K562 (cell line): ENCODE data around the gene NOCT. TPM values are rescaled to one million over a fixed set of nuclear protein-coding genes. Genes with fewer than 3 reads are reported as not detected.
A peak's percentile ranks its signal among the peaks of the same experiment; 100 is the strongest.

Source experiments
- CAMTA2 ChIP-seq: fragments of 250-450 bp; sonication (Bioruptor Pico); conservative IDR thresholded peaks from 2 replicates; pipeline ENCODE4 v1.5.1; 2022
- NFE2 ChIP-seq: IDR thresholded peaks from 2 replicates; pipeline ENCODE4 v1.6.1; 2014; ENCODE audit warnings: antibody characterized with exemption, low read depth
- NONO ChIP-seq, 2 experiments: fragments of 200-400 bp in 1 of 2; fragments of 450-650 bp in 1 of 2; formaldehyde crosslinking in 1 of 2; IDR thresholded peaks; 2 replicates each; pipeline ENCODE4 v1.6.1; 2017; ENCODE audit warnings: low read depth in 2 of 2, mild to moderate bottlenecking in 2 of 2, moderate library complexity in 2 of 2, low read length in 1 of 2
- PRMT5 ChIP-seq: sonication (generic); formaldehyde crosslinking; IDR thresholded peaks from 2 replicates; pipeline ENCODE4 v1.5.0; 2020; ENCODE audit warnings: missing genetic modification reagents
- SMARCA4 ChIP-seq: fragments of 450-650 bp; IDR thresholded peaks from 2 replicates; pipeline ENCODE4 v1.6.1; 2016
- ZFP36 ChIP-seq: fragments of 150-350 bp; IDR thresholded peaks from 2 replicates; pipeline ENCODE4 v1.6.1; 2018; ENCODE audit warnings: low read length, low read depth; ENCODE audit not compliant: partially characterized antibody
- ZNF165 ChIP-seq: fragments of 250-450 bp; sonication (Bioruptor Pico); IDR thresholded peaks from 2 replicates; pipeline ENCODE4 v1.4.0; 2020; ENCODE audit warnings: borderline replicate concordance
- ZNF197 ChIP-seq: fragments of 200-800 bp; sonication (Bioruptor generic); IDR thresholded peaks from 2 replicates; pipeline ENCODE4 v1.6.1; 2016; ENCODE audit warnings: low read depth, missing genetic modification characterization, missing compliant biosample characterization
- ZNF253 ChIP-seq: fragments of 250-450 bp; sonication (Bioruptor Pico); conservative IDR thresholded peaks from 2 replicates; pipeline ENCODE4 v1.6.1; 2021; ENCODE audit warnings: mild to moderate bottlenecking
- ZNF408 ChIP-seq: fragments of 250-450 bp; sonication (Bioruptor Pico); IDR thresholded peaks from 2 replicates; pipeline ENCODE4 v1.4.0; 2020; ENCODE audit warnings: low read depth, mild to moderate bottlenecking, moderate library complexity
- ZNF41 ChIP-seq: fragments of 250-450 bp; sonication (Bioruptor Pico); conservative IDR thresholded peaks from 2 replicates; pipeline ENCODE4 v1.4.0; 2020; ENCODE audit warnings: mild to moderate bottlenecking
- polyA plus RNA-seq, 8 experiments: library from polyadenylated mRNA; depleted of rRNA in 4 of 8; stranded (reverse) in 5 of 8; unstranded in 3 of 8; fragments of >200 nt; fragmentation: Nextera tagmentation in 2 of 8; fragmentation: Illumina TruSeq in 1 of 8; extraction: Ambion mirVana in 2 of 8; extraction: Trizol in 1 of 8; gene quantifications; 2 replicates each; pipeline versions ENCODE4 v1.2.1 to v1.2.3, GENCODE V29; 2011 to 2014; ENCODE audit warnings: inconsistent platforms in 1 of 8, missing spikeins in 1 of 8
- total RNA-seq, 7 experiments: library from RNA; depleted of rRNA in 6 of 7; stranded (reverse); fragments of >200 nt in 6 of 7; fragmentation: Illumina TruSeq in 2 of 7; extraction: Trizol in 2 of 7; gene quantifications; 2 replicates each; pipeline versions ENCODE4 v1.2.1 to v1.2.3, GENCODE V29; 2011 to 2021; ENCODE audit warnings: low replicate concordance in 1 of 7
- TF ChIP-seq, protein P1 (sequence below): sonication (generic); formaldehyde crosslinking; IDR thresholded peaks from 2 replicates; pipeline ENCODE4 v1.8.1; 2023; ENCODE audit warnings: missing genetic modification reagents, mild to moderate bottlenecking, borderline replicate concordance
- TF ChIP-seq, protein P2 (sequence below): sonication (generic); formaldehyde crosslinking; IDR thresholded peaks from 2 replicates; pipeline ENCODE4 v1.8.0; 2022; ENCODE audit warnings: mild to moderate bottlenecking, low read depth, missing genetic modification reagents
- TF ChIP-seq, protein P3 (sequence below): sonication (generic); formaldehyde crosslinking; IDR thresholded peaks from 2 replicates; pipeline ENCODE4 v1.8.0; 2023; ENCODE audit warnings: mild to moderate bottlenecking, missing genetic modification reagents
- TF ChIP-seq, protein P4 (sequence below): fragments of 450-650 bp; IDR thresholded peaks from 2 replicates; pipeline ENCODE4 v1.6.1; 2016; ENCODE audit warnings: low read depth, mild to moderate bottlenecking, moderate library complexity
- TF ChIP-seq, protein P5 (sequence below): fragments of 450-650 bp; formaldehyde crosslinking; IDR thresholded peaks from 2 replicates; pipeline ENCODE4 v1.4.0; 2020; ENCODE audit warnings: mild to moderate bottlenecking, moderate library complexity

Gene NOCT
- total and polyA plus RNA-seq, 9 of the 15 experiments (the other 6 are each of a cell fraction or from before 2014, with no cell fraction given): 1.3 to 20.2 (median 11.1) TPM

DNA sequence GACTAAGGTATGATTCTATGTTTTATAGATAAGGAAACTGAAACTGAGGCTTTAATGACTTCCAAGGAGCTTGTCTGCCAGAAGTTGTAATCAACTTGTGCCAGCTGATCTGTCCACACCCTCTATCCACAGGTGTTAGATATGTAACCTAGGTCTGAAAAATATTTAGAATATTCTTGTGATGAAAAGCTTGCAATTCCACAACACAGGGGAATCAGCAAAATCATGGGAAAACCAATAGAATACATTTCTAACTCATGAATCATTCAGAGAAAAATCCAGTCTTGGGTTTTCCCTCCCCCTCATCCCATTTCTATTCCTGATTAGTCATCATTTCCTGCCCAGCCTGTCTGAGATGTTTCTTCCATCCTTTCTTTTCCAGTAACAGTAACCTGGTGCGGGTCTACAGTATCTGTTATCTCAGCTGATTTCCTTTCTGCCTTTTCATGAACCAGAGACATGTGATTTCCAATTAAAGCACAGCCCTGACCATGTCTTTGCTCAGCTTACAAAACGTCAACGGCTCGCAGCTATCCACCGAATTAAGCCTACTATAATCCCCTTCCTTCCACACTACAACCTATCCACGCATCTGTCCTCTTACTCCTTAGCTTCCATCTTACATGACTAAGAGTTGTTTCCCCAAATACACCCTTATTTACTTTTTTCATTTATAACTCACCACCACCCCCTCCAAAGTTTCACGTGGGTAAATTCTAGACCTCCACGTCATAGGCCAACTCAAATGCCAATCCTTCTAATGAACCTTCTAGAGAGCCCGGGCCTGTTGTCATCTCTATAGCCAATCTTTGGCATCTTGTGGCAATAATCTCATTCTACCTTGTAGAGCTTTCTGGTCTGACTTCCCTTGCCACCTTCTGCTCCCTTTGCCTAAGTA lies 961 bp upstream of the NOCT start (continued):
- TF ChIP-seq, protein P1, sequence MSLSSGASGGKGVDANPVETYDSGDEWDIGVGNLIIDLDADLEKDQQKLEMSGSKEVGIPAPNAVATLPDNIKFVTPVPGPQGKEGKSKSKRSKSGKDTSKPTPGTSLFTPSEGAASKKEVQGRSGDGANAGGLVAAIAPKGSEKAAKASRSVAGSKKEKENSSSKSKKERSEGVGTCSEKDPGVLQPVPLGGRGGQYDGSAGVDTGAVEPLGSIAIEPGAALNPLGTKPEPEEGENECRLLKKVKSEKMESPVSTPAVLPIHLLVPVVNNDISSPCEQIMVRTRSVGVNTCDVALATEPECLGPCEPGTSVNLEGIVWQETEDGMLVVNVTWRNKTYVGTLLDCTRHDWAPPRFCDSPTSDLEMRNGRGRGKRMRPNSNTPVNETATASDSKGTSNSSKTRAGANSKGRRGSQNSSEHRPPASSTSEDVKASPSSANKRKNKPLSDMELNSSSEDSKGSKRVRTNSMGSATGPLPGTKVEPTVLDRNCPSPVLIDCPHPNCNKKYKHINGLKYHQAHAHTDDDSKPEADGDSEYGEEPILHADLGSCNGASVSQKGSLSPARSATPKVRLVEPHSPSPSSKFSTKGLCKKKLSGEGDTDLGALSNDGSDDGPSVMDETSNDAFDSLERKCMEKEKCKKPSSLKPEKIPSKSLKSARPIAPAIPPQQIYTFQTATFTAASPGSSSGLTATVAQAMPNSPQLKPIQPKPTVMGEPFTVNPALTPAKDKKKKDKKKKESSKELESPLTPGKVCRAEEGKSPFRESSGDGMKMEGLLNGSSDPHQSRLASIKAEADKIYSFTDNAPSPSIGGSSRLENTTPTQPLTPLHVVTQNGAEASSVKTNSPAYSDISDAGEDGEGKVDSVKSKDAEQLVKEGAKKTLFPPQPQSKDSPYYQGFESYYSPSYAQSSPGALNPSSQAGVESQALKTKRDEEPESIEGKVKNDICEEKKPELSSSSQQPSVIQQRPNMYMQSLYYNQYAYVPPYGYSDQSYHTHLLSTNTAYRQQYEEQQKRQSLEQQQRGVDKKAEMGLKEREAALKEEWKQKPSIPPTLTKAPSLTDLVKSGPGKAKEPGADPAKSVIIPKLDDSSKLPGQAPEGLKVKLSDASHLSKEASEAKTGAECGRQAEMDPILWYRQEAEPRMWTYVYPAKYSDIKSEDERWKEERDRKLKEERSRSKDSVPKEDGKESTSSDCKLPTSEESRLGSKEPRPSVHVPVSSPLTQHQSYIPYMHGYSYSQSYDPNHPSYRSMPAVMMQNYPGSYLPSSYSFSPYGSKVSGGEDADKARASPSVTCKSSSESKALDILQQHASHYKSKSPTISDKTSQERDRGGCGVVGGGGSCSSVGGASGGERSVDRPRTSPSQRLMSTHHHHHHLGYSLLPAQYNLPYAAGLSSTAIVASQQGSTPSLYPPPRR (CRISPR knock-in tag): no peak
- TF ChIP-seq ZNF41 (CRISPR knock-in tag) (no peak), ZNF408 (CRISPR knock-in tag) (no peak), ZNF197 (CRISPR knock-in tag) (no peak), ZNF165 (CRISPR knock-in tag) (no peak), SMARCA4 (peak; percentile 72), NONO (IDR thresholded peaks at IDR 0.05; ENCODE audit: low read depth in 2 of 2, low read length in 1 of 2) (no peak), ZNF253 (CRISPR knock-in tag) (no peak), PRMT5 (CRISPR knock-in tag) (no peak), ZFP36 (peak; percentile 39), NFE2 (peak; percentile 36), CAMTA2 (CRISPR knock-in tag) (no peak)
- TF ChIP-seq, protein P2, sequence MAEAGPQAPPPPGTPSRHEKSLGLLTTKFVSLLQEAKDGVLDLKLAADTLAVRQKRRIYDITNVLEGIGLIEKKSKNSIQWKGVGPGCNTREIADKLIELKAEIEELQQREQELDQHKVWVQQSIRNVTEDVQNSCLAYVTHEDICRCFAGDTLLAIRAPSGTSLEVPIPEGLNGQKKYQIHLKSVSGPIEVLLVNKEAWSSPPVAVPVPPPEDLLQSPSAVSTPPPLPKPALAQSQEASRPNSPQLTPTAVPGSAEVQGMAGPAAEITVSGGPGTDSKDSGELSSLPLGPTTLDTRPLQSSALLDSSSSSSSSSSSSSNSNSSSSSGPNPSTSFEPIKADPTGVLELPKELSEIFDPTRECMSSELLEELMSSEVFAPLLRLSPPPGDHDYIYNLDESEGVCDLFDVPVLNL (CRISPR knock-in tag): no peak
- TF ChIP-seq, protein P3, sequence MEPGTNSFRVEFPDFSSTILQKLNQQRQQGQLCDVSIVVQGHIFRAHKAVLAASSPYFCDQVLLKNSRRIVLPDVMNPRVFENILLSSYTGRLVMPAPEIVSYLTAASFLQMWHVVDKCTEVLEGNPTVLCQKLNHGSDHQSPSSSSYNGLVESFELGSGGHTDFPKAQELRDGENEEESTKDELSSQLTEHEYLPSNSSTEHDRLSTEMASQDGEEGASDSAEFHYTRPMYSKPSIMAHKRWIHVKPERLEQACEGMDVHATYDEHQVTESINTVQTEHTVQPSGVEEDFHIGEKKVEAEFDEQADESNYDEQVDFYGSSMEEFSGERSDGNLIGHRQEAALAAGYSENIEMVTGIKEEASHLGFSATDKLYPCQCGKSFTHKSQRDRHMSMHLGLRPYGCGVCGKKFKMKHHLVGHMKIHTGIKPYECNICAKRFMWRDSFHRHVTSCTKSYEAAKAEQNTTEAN (CRISPR knock-in tag): no peak
- TF ChIP-seq, protein P4, sequence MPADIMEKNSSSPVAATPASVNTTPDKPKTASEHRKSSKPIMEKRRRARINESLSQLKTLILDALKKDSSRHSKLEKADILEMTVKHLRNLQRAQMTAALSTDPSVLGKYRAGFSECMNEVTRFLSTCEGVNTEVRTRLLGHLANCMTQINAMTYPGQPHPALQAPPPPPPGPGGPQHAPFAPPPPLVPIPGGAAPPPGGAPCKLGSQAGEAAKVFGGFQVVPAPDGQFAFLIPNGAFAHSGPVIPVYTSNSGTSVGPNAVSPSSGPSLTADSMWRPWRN: no peak
- TF ChIP-seq, protein P5, sequence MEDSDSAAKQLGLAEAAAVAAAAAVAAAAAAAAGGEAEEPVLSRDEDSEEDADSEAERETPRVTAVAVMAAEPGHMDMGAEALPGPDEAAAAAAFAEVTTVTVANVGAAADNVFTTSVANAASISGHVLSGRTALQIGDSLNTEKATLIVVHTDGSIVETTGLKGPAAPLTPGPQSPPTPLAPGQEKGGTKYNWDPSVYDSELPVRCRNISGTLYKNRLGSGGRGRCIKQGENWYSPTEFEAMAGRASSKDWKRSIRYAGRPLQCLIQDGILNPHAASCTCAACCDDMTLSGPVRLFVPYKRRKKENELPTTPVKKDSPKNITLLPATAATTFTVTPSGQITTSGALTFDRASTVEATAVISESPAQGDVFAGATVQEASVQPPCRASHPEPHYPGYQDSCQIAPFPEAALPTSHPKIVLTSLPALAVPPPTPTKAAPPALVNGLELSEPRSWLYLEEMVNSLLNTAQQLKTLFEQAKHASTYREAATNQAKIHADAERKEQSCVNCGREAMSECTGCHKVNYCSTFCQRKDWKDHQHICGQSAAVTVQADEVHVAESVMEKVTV (CRISPR knock-in tag): no peak
